22Rv1 (cell line): ENCODE measurements around the gene LENG8.

Experiments used
- CTCF ChIP-seq: fragments of 450-650 bp; IDR thresholded peaks from 2 replicates; pipeline ENCODE4 v1.5.1; 2017; ENCODE audit warnings: mild to moderate bottlenecking
- ZFX ChIP-seq: fragments of 450-650 bp; IDR thresholded peaks from 2 replicates; pipeline ENCODE4 v1.6.1; 2017; ENCODE audit warnings: antibody characterized with exemption, borderline replicate concordance

- TF ChIP-seq CTCF (no peak), ZFX (no peak)
Observed at GRCh38 chr19:54492568-54492967, 43.6 kb downstream of the LENG8 start.
